Panc1 (cell line): ENCODE results near the gene SLC9A5.

Experiments used
- CTCF ChIP-seq: fragments of 450-650 bp; IDR thresholded peaks from 2 replicates; pipeline ENCODE4 v1.5.1; 2017; ENCODE audit warnings: mild to moderate bottlenecking
- SIN3A ChIP-seq: IDR thresholded peaks from 2 replicates; pipeline ENCODE4 v1.6.1; 2012; ENCODE audit warnings: low read depth, mild to moderate bottlenecking, low read length, moderate library complexity, borderline replicate concordance; ENCODE audit not compliant: insufficient read depth

DNA sequence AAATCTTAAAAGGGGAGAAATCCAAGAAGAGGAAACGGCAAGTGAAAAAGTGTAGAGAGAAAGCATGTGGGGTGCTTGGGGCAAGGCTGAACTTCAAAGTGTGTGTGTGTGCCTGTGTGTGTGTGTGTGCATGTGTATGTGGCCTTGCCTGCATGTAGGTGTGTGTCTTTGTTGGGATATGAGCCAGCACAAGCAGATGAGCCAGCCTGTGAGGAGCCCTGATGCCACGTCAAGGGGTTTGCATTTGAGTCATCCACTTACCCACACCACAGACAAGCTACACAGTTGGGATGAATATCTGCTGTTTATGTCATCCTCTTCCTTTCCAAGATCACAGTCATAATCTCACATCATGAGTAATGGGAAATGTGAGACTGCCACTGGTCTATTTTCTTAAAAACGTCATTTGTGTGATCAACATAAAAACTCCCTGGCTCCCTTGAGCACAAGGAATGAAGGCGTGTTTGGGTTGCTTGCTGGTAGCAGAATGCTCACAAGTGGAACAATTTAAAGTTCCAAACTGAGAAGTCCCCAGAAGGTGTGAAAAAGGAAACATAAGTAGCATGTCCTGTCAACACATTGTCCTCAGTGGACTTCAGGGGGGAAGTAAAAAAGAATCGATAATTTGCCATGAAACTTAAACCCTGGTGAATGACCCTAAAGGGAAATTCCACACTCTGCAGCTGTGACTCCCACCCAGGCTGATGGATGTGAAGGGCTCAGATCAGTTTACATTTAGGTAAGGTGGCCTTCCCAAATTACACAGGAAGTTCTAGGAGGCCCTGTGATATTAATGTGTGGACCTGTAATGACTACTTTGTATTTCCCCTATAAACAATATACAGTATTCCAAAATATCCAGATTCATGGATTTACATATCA, 63.1 kb downstream of the SLC9A5 start:
- TF ChIP-seq CTCF = no peak
- no peak for TF ChIP-seq SIN3A
